GM23338 (cell line): ENCODE data around the gene SPR. TPM values are rescaled to one million over a fixed set of nuclear protein-coding genes. Genes with fewer than 3 reads are reported as not detected.

Experiments used
- ATAC-seq: fragments of 200-7000 bp; cut with Tn5 transposase; 3 replicates; pipeline ENCODE4 v1.9.1; 2020
- DNase-seq: peaks from one replicate; pipeline ENCODE4 v3.0.0-alpha.2; 2015; ENCODE audit warnings: low spot score
- H2AFZ ChIP-seq: fragments of 200-600 bp; sonication (generic); 2 replicates; pipeline ENCODE4 v1.8.0; 2016; ENCODE audit warnings: antibody characterized with exemption, mild to moderate bottlenecking, moderate library complexity
- H3F3A ChIP-seq: fragments of 200-600 bp; sonication (generic); replicated peaks from 2 replicates; pipeline ENCODE4 v1.8.0; 2017; ENCODE audit warnings: antibody characterized with exemption, mixed run types, low read depth
- H3K27ac ChIP-seq: fragments of 200-600 bp; sonication (generic); 2 replicates; pipeline ENCODE4 v1.6.1; 2016; ENCODE audit warnings: low read depth
- H3K27me3 ChIP-seq: fragments of 200-600 bp; sonication (generic); 2 replicates; pipeline ENCODE4 v1.8.0; 2016; ENCODE audit warnings: mild to moderate bottlenecking, mixed run types, moderate library complexity; ENCODE audit not compliant: insufficient read depth
- H3K36me3 ChIP-seq: fragments of 200-600 bp; sonication (generic); 2 replicates; pipeline ENCODE4 v1.8.0; 2016; ENCODE audit warnings: mild to moderate bottlenecking; ENCODE audit not compliant: insufficient read depth
- H3K4me1 ChIP-seq: fragments of 200-600 bp; sonication (generic); 2 replicates; pipeline ENCODE4 v1.8.0; 2016; ENCODE audit warnings: mild to moderate bottlenecking, moderate library complexity; ENCODE audit not compliant: insufficient read depth
- H3K4me2 ChIP-seq: fragments of 200-600 bp; sonication (generic); 2 replicates; pipeline ENCODE4 v1.7.1; 2017; ENCODE audit warnings: mixed run types
- H3K4me3 ChIP-seq: fragments of 200-600 bp; sonication (generic); 2 replicates; pipeline ENCODE4 v1.6.1; 2016; ENCODE audit warnings: mixed run types
- H3K79me2 ChIP-seq: fragments of 200-600 bp; sonication (generic); replicated peaks from 2 replicates; pipeline ENCODE4 v1.8.0; 2017; ENCODE audit warnings: mild to moderate bottlenecking; ENCODE audit not compliant: insufficient read depth
- H3K9me2 ChIP-seq: fragments of 200-600 bp; sonication (generic); 2 replicates; pipeline ENCODE4 v1.8.0; 2017; ENCODE audit not compliant: insufficient read depth
- H4K20me1 ChIP-seq: fragments of 200-600 bp; sonication (generic); replicated peaks from 2 replicates; pipeline ENCODE4 v1.8.0; 2017; ENCODE audit warnings: mild to moderate bottlenecking; ENCODE audit not compliant: insufficient read depth
- H3K27ac Mint-ChIP-seq: 2 replicates; pipeline ENCODE4 v1.8.0; 2020; ENCODE audit warnings: inconsistent platforms, mild to moderate bottlenecking, moderate library complexity, mixed read lengths
- H3K27me3 Mint-ChIP-seq: 3 replicates; pipeline ENCODE4 v1.8.0; 2022; ENCODE audit warnings: low read depth, mild to moderate bottlenecking, moderate library complexity, mixed read lengths, inconsistent platforms; ENCODE audit not compliant: insufficient read depth, poor library complexity
- H3K36me3 Mint-ChIP-seq: 3 replicates; pipeline ENCODE4 v1.8.0; 2021; ENCODE audit warnings: low read depth, mild to moderate bottlenecking, inconsistent platforms, moderate library complexity, mixed read lengths
- H3K4me1 Mint-ChIP-seq: 3 replicates; pipeline ENCODE4 v1.8.0; 2020; ENCODE audit warnings: mild to moderate bottlenecking, inconsistent platforms, mixed read lengths
- H3K4me3 Mint-ChIP-seq: 3 replicates; pipeline ENCODE4 v1.8.0; 2021; ENCODE audit warnings: moderate library complexity, mild to moderate bottlenecking, inconsistent platforms, mixed read lengths
- H3K9me3 Mint-ChIP-seq: 3 replicates; pipeline ENCODE4 v1.8.0; 2020; ENCODE audit warnings: moderate library complexity, mild to moderate bottlenecking, inconsistent platforms, mixed read lengths
- CTCF ChIP-seq, 2 experiments: fragments of 200-600 bp in 1 of 2; sonication (generic) in 1 of 2; conservative IDR thresholded peaks; 2 replicates each; pipeline versions ENCODE4 v1.5.1 to v1.6.1; 2016 to 2017; ENCODE audit warnings: antibody characterized with exemption in 2 of 2, low read depth in 2 of 2, mild to moderate bottlenecking in 2 of 2, moderate library complexity in 1 of 2
- ETS1 ChIP-seq: IDR thresholded peaks from 2 replicates; pipeline ENCODE4 v1.6.1; 2016; ENCODE audit warnings: antibody characterized with exemption
- EZH2phosphoT487 ChIP-seq: fragments of 200-600 bp; sonication (generic); IDR thresholded peaks from one replicate; pipeline ENCODE4 v1.8.1; 2018; ENCODE audit warnings: antibody characterized with exemption; ENCODE audit not compliant: unreplicated experiment
- NANOG ChIP-seq: IDR thresholded peaks from 2 replicates; pipeline ENCODE4 v1.6.1; 2016; ENCODE audit warnings: antibody characterized with exemption, borderline replicate concordance
- POLR2AphosphoS5 ChIP-seq: IDR thresholded peaks from 2 replicates; pipeline ENCODE4 v1.6.1; 2016; ENCODE audit warnings: antibody characterized with exemption, low read depth
- REST ChIP-seq: IDR thresholded peaks from one replicate; pipeline ENCODE4 v1.6.1; 2018; ENCODE audit warnings: antibody characterized with exemption; ENCODE audit not compliant: unreplicated experiment
- ZNF114 ChIP-seq: fragments of 250-450 bp; sonication (Bioruptor Pico); IDR thresholded peaks from 2 replicates; pipeline ENCODE4 v1.5.0; 2020; ENCODE audit warnings: mild to moderate bottlenecking, moderate library complexity
- ZNF331 ChIP-seq: fragments of 250-450 bp; sonication (Bioruptor Pico); IDR thresholded peaks from 2 replicates; pipeline ENCODE4 v1.5.0; 2020; ENCODE audit warnings: low read depth, mild to moderate bottlenecking, moderate library complexity
- ZNF462 ChIP-seq: fragments of 250-450 bp; sonication (Bioruptor Pico); IDR thresholded peaks from 2 replicates; pipeline ENCODE4 v1.5.0; 2020; ENCODE audit warnings: mild to moderate bottlenecking, moderate library complexity
- polyA plus RNA-seq: library from polyadenylated mRNA; unstranded; fragments of >200 nt; fragmentation: Nextera tagmentation; extraction: Ambion mirVana; gene quantifications from 2 replicates; pipeline ENCODE4 v1.2.1, GENCODE V29; 2016
- total RNA-seq: library from RNA; depleted of rRNA; stranded (reverse); fragments of >200 nt; shearing (Covaris generic); gene quantifications from 2 replicates; pipeline ENCODE4 v1.2.3, GENCODE V29; 2014

The SPR gene
- total and polyA plus RNA-seq, 2 experiments from 2014 or later: 10.7 to 15.2 TPM

GRCh38 chr2:72900191-72900825, 13.1 kb downstream of the SPR start:
- no peak overlapping the region for H3K4me2 ChIP-seq
- no peak for TF ChIP-seq NANOG
- H2AFZ ChIP-seq: no peak overlapping the region
- ATAC-seq (no peak), DNase-seq (no peak)
- Mint-ChIP-seq H3K9me3 (no peaks in the 10 kb centered on the region), H3K4me1 (peaks cover 8% of the 10 kb centered on the region), H3K27me3 (peaks cover 10% of the 10 kb centered on the region), H3K36me3 (no peaks in the 10 kb centered on the region), H3K4me3 (no peak overlapping the region), H3K27ac (no peak overlapping the region)
- H3F3A ChIP-seq: no peaks in the 10 kb centered on the region
- no peak overlapping the region for H3K4me3 ChIP-seq
- peaks cover 47% of the 10 kb centered on the region for H3K27me3 ChIP-seq
- H3K79me2 ChIP-seq: no peaks in the 10 kb centered on the region
- H3K4me1 ChIP-seq: peaks cover 9% of the 10 kb centered on the region
- no peaks in the 10 kb centered on the region for H4K20me1 ChIP-seq
- no peak overlapping the region for H3K27ac ChIP-seq
- H3K9me2 ChIP-seq: no peaks in the 10 kb centered on the region
- H3K36me3 ChIP-seq: no peaks in the 10 kb centered on the region

GRCh38 chr2:72901426-72901825, 14.2 kb downstream of the SPR start:
- no peak for ATAC-seq
- no peaks in the 10 kb centered on the region for H3K79me2 ChIP-seq
- H3K36me3 Mint-ChIP-seq: no peaks in the 10 kb centered on the region
- H3K9me3 Mint-ChIP-seq: no peaks in the 10 kb centered on the region
- H3K27ac ChIP-seq: no peak overlapping the region
- H3K4me3 Mint-ChIP-seq: no peak overlapping the region
- no peak overlapping the region for H3K4me3 ChIP-seq
- no peak overlapping the region for H3K4me2 ChIP-seq
- DNase-seq: no peak
- 0 out of 2 replicates have a peak, but pooled peaks cover 3% of the 10 kb centered on the region for H3K4me1 ChIP-seq
- H3K9me2 ChIP-seq: no peaks in the 10 kb centered on the region
- no peak overlapping the region for H2AFZ ChIP-seq
- no peak overlapping the region for H3K27ac Mint-ChIP-seq
- no peaks in the 10 kb centered on the region for H3K36me3 ChIP-seq
- peaks cover 48% of the 10 kb centered on the region for H3K27me3 ChIP-seq
- H4K20me1 ChIP-seq: no peaks in the 10 kb centered on the region
- H3K27me3 Mint-ChIP-seq: peaks cover under 1% of the 10 kb centered on the region
- no peaks in the 10 kb centered on the region for H3F3A ChIP-seq
- H3K4me1 Mint-ChIP-seq: peaks cover 3% of the 10 kb centered on the region; the same call in 1 of the 3 replicates
- TF ChIP-seq EZH2phosphoT487 (no peak), ETS1 (no peak), ZNF331 (CRISPR knock-in tag) (no peak), ZNF462 (CRISPR knock-in tag) (no peak), CTCF (conservative IDR thresholded peaks at IDR 0.05; ENCODE audit: low read depth in 2 of 2) (no peak), ZNF114 (CRISPR knock-in tag) (no peak), REST (no peak), POLR2AphosphoS5 (no peak), NANOG (no peak)
